ENCODE measurements around the gene FXYD5. TPM values are rescaled to one million over a fixed set of nuclear protein-coding genes. Genes with fewer than 3 reads are reported as not detected.

The FXYD5 gene
- total and polyA plus RNA-seq, 9 of the 15 experiments (the other 6 are each of a cell fraction or from before 2014, with no cell fraction given): 104 to 537 (median 174) TPM

DNA sequence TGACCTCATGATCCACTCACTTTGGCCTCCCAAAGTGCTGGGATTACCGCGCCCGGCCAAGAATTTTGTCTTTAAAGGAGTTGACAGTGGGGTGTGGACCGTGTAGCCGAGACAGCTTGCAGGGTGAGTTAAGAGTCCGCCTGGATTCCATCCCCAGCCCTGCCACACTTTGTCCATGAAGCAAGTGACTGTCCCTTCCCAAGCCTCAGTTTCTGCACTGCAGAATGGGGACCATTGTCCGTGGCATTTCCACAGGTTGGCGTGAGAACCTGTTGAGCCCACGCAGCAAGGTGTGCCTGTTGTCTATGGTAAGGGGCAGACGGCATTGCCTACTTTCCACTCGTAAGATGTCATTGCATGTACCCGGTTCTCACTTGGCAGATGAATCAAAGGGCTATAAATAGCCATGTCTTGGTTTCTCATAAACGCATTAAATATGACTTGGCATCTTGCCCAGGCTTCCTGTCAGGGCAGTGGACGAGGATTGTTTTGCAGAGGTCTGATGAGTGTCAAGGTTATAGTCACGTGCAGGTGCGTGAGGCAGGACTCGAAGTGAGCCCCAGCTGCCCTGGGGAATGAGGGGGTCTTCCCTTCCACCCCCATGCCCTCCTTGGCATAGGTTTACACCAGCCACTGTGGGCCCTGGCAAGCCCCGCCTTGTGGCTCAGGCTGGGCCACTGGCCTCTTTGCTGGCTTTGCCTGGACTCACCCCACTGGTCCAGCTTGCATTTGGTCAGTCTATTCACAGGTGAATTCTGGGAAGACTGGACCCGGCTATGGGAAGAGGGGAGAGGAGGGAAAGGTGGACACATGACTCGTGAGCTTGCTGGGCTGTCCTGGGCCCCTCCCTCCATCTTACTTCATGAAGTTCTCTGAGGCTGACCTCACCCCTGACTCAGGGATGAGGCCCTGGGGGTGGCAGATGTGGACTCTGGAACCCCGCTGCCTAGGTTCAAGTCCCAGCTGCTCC, 59.4 kb downstream of the FXYD5 start (continued):
- peak; percentile 37 for TF ChIP-seq MGA (IDR thresholded peaks at IDR 0.05)
- peak; percentile 14; the same call in 1 of the 2 replicates for TF ChIP-seq ATF7 (IDR thresholded peaks at IDR 0.05)
- no peak for TF ChIP-seq PHF21A (IDR thresholded peaks at IDR 0.05; ENCODE audit: borderline replicate concordance, low read depth)
- TF ChIP-seq MIER1 (IDR thresholded peaks at IDR 0.05; ENCODE audit: low read depth): no peak
- no peak for TF ChIP-seq ETV1 (tag; conservative IDR thresholded peaks at IDR 0.05; ENCODE audit: low read depth)
- TF ChIP-seq, protein P1, sequence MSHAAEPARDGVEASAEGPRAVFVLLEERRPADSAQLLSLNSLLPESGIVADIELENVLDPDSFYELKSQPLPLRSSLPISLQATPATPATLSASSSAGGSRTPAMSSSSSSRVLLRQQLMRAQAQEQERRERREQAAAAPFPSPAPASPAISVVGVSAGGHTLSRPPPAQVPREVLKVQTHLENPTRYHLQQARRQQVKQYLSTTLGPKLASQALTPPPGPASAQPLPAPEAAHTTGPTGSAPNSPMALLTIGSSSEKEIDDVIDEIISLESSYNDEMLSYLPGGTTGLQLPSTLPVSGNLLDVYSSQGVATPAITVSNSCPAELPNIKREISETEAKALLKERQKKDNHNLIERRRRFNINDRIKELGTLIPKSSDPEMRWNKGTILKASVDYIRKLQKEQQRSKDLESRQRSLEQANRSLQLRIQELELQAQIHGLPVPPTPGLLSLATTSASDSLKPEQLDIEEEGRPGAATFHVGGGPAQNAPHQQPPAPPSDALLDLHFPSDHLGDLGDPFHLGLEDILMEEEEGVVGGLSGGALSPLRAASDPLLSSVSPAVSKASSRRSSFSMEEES (CRISPR knock-in tag; IDR thresholded peaks at IDR 0.05): peak; percentile 23; the same call in 1 of the 2 replicates
- 0 out of 2 replicates have a peak, but pooled peaks have one; percentile 6 for TF ChIP-seq PKNOX1 (IDR thresholded peaks at IDR 0.05)
- no peak for TF ChIP-seq TOE1 (IDR thresholded peaks at IDR 0.05; ENCODE audit: borderline replicate concordance)
- no peak for TF ChIP-seq TOE1 (CRISPR knock-in tag; IDR thresholded peaks at IDR 0.05; ENCODE audit: borderline replicate concordance, low read depth)
- peak; percentile 75 for TF ChIP-seq L3MBTL2 (IDR thresholded peaks at IDR 0.05)
- TF ChIP-seq ZNF134 (CRISPR knock-in tag; conservative IDR thresholded peaks at IDR 0.05): no peak
